Calu3 (cell line): Measurements from ENCODE around the gene PDLIM1. TPM values are rescaled to one million over a fixed set of nuclear protein-coding genes. Genes with fewer than 3 reads are reported as not detected.

Experiments
- BruUV-seq: library from RNA; stranded (reverse); fragments of 400-500 nt; replicated peaks from 2 replicates; lab custom pipeline; 2021; lab: Mats Ljungman, UMichigan
- CTCF ChIA-PET: fragments of 300-600 bp; sonication (Branson Sonifier 250); formaldehyde crosslinking; loops from one replicate; lab custom pipeline; 2022; ENCODE audit warnings: antibody characterized with exemption; lab: Charles Lee
- DNase-seq: peaks from one replicate; pipeline ENCODE4 v3.0.0; 2022
- H3K27ac Mint-ChIP-seq: one replicate; pipeline ENCODE4 v1.8.0; 2022; ENCODE audit warnings: mixed read lengths; ENCODE audit not compliant: unreplicated experiment
- H3K27me3 Mint-ChIP-seq: one replicate; pipeline ENCODE4 v1.8.0; 2022; ENCODE audit warnings: mixed read lengths; ENCODE audit not compliant: unreplicated experiment
- H3K36me3 Mint-ChIP-seq: one replicate; pipeline ENCODE4 v1.8.0; 2022; ENCODE audit warnings: mild to moderate bottlenecking, moderate library complexity, mixed read lengths; ENCODE audit not compliant: insufficient read depth, unreplicated experiment
- H3K4me1 Mint-ChIP-seq: one replicate; pipeline ENCODE4 v1.8.0; 2022; ENCODE audit warnings: mild to moderate bottlenecking, low read depth, mixed read lengths; ENCODE audit not compliant: unreplicated experiment
- H3K4me3 Mint-ChIP-seq: one replicate; pipeline ENCODE4 v1.8.0; 2022; ENCODE audit warnings: mild to moderate bottlenecking, low read depth, moderate library complexity, mixed read lengths; ENCODE audit not compliant: unreplicated experiment
- H3K9me3 Mint-ChIP-seq: one replicate; pipeline ENCODE4 v1.8.0; 2022; ENCODE audit warnings: low read depth, mixed read lengths; ENCODE audit not compliant: unreplicated experiment
- intact Hi-C: fragments of 100-400 bp; cut with micrococcal nuclease; formaldehyde crosslinking; loops from one replicate; pipeline ENCODE4 v1.10.0; 2022; ENCODE audit not compliant: unreplicated experiment
- total RNA-seq: library from RNA; stranded (reverse); gene quantifications from 2 replicates; pipeline ENCODE4 v1.2.3, GENCODE V29; 2022
- TF ChIP-seq, protein P1 (sequence below): fragments of 200-600 bp; IDR thresholded peaks from one replicate; pipeline ENCODE4 v1.8.0; 2022; ENCODE audit warnings: antibody characterized with exemption; ENCODE audit not compliant: unreplicated experiment

The PDLIM1 gene
- total RNA-seq, 1 experiment from 2014 or later = 49.7 TPM

DNA sequence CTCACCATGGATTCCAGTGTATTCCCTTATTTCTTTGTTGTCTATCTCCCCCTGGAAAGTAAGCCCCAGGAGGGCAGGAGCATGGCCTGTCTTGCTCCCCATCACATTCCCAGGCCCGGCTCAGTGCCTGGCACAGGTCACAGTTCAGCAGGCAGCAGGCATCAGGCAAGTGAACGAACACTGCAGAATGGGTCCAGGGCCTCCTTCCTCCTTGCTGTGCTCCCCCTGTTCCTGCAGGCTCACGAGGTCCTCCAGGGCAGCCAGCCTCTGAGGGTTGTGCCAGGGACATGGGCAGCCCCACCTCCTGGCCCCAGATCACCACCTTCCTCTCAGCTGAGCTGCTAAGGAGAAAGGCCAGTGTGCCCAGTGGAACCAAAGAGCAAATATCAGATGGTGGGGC is 41.8 kb downstream of the PDLIM1 start:
- no peak for DNase-seq
- peaks cover 3% of the 10 kb centered on the region for H3K36me3 Mint-ChIP-seq
- H3K27ac Mint-ChIP-seq = no peak overlapping the region
- H3K27me3 Mint-ChIP-seq = no peaks in the 10 kb centered on the region
- intact Hi-C loops = loop anchor here (5.0 to 10.0 kb wide), 4 partner anchors 58 to 622 kb away; no protein-coding TSS in a partner anchor
- no peak overlapping the region for H3K4me3 Mint-ChIP-seq
- H3K9me3 Mint-ChIP-seq = no peaks in the 10 kb centered on the region
- BruUV-seq = no TSS peak
- TF ChIP-seq, protein P1, sequence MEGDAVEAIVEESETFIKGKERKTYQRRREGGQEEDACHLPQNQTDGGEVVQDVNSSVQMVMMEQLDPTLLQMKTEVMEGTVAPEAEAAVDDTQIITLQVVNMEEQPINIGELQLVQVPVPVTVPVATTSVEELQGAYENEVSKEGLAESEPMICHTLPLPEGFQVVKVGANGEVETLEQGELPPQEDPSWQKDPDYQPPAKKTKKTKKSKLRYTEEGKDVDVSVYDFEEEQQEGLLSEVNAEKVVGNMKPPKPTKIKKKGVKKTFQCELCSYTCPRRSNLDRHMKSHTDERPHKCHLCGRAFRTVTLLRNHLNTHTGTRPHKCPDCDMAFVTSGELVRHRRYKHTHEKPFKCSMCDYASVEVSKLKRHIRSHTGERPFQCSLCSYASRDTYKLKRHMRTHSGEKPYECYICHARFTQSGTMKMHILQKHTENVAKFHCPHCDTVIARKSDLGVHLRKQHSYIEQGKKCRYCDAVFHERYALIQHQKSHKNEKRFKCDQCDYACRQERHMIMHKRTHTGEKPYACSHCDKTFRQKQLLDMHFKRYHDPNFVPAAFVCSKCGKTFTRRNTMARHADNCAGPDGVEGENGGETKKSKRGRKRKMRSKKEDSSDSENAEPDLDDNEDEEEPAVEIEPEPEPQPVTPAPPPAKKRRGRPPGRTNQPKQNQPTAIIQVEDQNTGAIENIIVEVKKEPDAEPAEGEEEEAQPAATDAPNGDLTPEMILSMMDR = no peak
- H3K4me1 Mint-ChIP-seq = peaks cover 35% of the 10 kb centered on the region
- CTCF ChIA-PET = no interaction called here

- Mint-ChIP-seq H3K27ac (no peak overlapping the region), H3K36me3 (peaks cover 3% of the 10 kb centered on the region), H3K9me3 (no peaks in the 10 kb centered on the region), H3K4me1 (peaks cover 35% of the 10 kb centered on the region), H3K27me3 (no peaks in the 10 kb centered on the region), H3K4me3 (no peak overlapping the region)
- intact Hi-C loops = loop anchor here (5.0 to 10.0 kb wide), 4 partner anchors 59 to 621 kb away; no protein-coding TSS in a partner anchor
- CTCF ChIA-PET = interaction anchor here (0.6 to 2.9 kb wide), 3 partner anchors 39 to 116 kb away, joined by 3 to 38 read pairs (median 4); no protein-coding TSS in a partner anchor
- no peak for DNase-seq
- TF ChIP-seq, protein P1 = no peak
- BruUV-seq = no TSS peak
Observed at GRCh38 chr10:95247881-95248583, 42.8 kb downstream of the PDLIM1 start.

- CTCF ChIA-PET = interaction anchor here (0.8 to 2.9 kb wide), 5 partner anchors 17 to 117 kb away, joined by 3 to 38 read pairs (median 4); no protein-coding TSS in a partner anchor
- no peak overlapping the region for H3K4me3 Mint-ChIP-seq
- no peak overlapping the region for H3K27ac Mint-ChIP-seq
- BruUV-seq = no TSS peak
- intact Hi-C loops = loop anchor here (5.0 to 10.0 kb wide), 4 partner anchors 60 to 620 kb away; no protein-coding TSS in a partner anchor
- TF ChIP-seq, protein P1 = no peak
- no peak for DNase-seq
- peaks cover 35% of the 10 kb centered on the region for H3K4me1 Mint-ChIP-seq
- no peaks in the 10 kb centered on the region for H3K27me3 Mint-ChIP-seq
- H3K9me3 Mint-ChIP-seq = no peaks in the 10 kb centered on the region
- peaks cover 3% of the 10 kb centered on the region for H3K36me3 Mint-ChIP-seq
Observed at GRCh38 chr10:95247200-95247880, 43.5 kb downstream of the PDLIM1 start.

DNA sequence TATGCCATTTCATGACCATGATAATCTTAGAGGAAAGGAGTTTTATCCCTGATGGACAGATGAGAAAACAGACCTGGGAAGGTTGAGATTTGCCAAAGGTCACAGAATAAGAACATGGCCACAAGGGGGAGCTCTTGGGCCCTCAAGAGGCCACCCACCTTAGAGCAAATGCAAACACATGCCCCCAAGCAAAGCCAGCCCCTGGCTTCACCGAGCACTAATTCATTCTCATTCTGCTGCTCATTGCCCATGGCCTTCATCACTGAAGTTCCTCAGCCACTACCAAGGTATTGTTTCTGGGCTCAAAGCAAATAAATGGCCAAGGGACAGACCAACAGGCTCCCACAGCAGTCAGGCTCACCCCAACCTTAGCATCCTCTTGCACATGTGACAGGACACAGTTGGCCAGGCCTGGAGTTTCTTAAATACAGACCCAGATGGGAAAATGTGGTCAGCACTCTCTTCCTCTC is 44.2 kb downstream of the PDLIM1 start:
- H3K27me3 Mint-ChIP-seq = no peaks in the 10 kb centered on the region
- intact Hi-C loops = loop anchor here (1.0 to 10.0 kb wide), 5 partner anchors 61 to 619 kb away; no protein-coding TSS in a partner anchor
- peak; percentile 65 for DNase-seq
- CTCF ChIA-PET = interaction anchor here (1.0 to 2.9 kb wide), 4 partner anchors 18 to 118 kb away, joined by 3 to 38 read pairs (median 6); no protein-coding TSS in a partner anchor
- H3K36me3 Mint-ChIP-seq = peaks cover 3% of the 10 kb centered on the region
- TF ChIP-seq, protein P1 = peak; percentile 68
- no TSS peak for BruUV-seq
- H3K4me1 Mint-ChIP-seq = peaks cover 35% of the 10 kb centered on the region
- H3K4me3 Mint-ChIP-seq = no peak overlapping the region
- H3K9me3 Mint-ChIP-seq = no peaks in the 10 kb centered on the region
- H3K27ac Mint-ChIP-seq = no peak overlapping the region
